Measurements from ENCODE around the gene HHATL. TPM values are rescaled to one million over a fixed set of nuclear protein-coding genes. Genes with fewer than 3 reads are reported as not detected.

Gene HHATL
- total RNA-seq, 4 donors from 2014 or later: 3.5 TPM; not detected in 3

DNA sequence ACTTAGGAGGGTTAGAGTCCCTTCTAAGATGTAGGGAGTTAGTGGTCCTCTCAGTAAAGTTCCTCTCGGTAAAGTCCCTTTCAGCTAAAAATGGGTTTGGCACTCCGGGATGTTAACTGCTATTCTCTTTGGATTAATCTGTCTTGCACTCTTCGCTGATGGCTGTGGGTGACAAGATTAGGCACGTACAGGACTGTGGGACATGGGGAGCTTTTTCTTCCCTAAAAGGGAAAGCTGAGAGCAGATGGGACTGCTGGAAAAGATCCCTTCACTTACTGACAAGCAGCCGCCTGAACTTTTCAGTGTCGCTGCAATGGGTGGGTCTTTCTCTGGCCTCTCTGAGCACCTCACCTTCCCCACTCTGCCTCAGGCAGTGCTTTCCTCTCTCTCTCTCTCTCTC lies 16.4 kb upstream of the HHATL start:
- Histone ChIP-seq H3K4me1 (no peaks in the 10 kb centered on the region), H3K9me3 (no peaks in the 10 kb centered on the region), H3K36me3 (no peaks in the 10 kb centered on the region), H3K27me3 (no peaks in the 10 kb centered on the region), H3K4me3 (no peak overlapping the region), H3K27ac (no peak overlapping the region)
- no peak for DNase-seq (ENCODE audit: low spot score in 2 of 2)
- TF ChIP-seq POLR2A (IDR thresholded peaks at IDR 0.05) (no peak), CTCF (IDR thresholded peaks at IDR 0.05) (no peak), EP300 (IDR thresholded peaks at IDR 0.05) (no peak)
- WGBS, 2 donors: 70 to 78% methylated on average over 6 of the region's 6 CpGs

DNA sequence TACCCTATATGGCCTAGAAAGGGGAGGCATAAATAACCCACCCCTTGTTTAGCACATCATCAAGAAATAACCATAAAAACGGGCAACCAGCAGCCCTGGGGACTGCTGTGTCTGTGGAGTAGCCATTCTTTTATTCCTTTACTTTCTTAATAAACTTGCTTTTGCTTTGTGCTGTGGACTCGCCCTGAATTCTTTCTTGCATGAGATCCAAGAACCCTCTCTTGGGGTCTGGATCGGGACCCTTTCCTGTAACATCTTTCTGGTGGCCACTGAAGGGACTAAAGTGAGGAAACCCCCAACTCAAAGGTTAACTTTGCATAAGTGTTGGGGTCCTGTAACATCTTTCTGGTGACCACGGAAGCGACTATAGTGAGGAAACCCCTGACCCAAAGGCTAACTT lies 15.7 kb upstream of the HHATL start:
- H3K4me1 ChIP-seq: no peaks in the 10 kb centered on the region
- H3K36me3 ChIP-seq: no peaks in the 10 kb centered on the region
- 78 to 81% methylated on average over 5 of the region's 5 CpGs for WGBS, 2 donors
- no peaks in the 10 kb centered on the region for H3K27me3 ChIP-seq
- H3K9me3 ChIP-seq: no peaks in the 10 kb centered on the region
- H3K27ac ChIP-seq: no peak overlapping the region
- DNase-seq (ENCODE audit: low spot score in 2 of 2): no peak
- no peak overlapping the region for H3K4me3 ChIP-seq
- TF ChIP-seq EP300 (IDR thresholded peaks at IDR 0.05) (no peak), CTCF (IDR thresholded peaks at IDR 0.05) (no peak), POLR2A (IDR thresholded peaks at IDR 0.05) (no peak)

- 84 to 88% methylated on average over 6 of the region's 6 CpGs for WGBS, 2 donors
- no peak overlapping the region for H3K4me3 ChIP-seq
- TF ChIP-seq POLR2A (IDR thresholded peaks at IDR 0.05): no peak
- TF ChIP-seq CTCF (IDR thresholded peaks at IDR 0.05): no peak
These were observed 14.7 kb upstream of the HHATL start for GRCh38 chr3:42717306-42717705.

GRCh38 chr3:42714171-42714852 lies 11.7 kb upstream of the HHATL start:
- Histone ChIP-seq H3K9me3 (no peaks in the 10 kb centered on the region), H3K4me1 (no peaks in the 10 kb centered on the region), H3K27me3 (no peaks in the 10 kb centered on the region), H3K36me3 (no peaks in the 10 kb centered on the region), H3K27ac (no peak overlapping the region), H3K4me3 (no peak overlapping the region)
- no peak for TF ChIP-seq CTCF (IDR thresholded peaks at IDR 0.05)
- TF ChIP-seq POLR2A (IDR thresholded peaks at IDR 0.05): no peak
- no peak for TF ChIP-seq EP300 (IDR thresholded peaks at IDR 0.05)
- no peak for DNase-seq (ENCODE audit: low spot score in 2 of 2)
- 82 to 89% methylated on average over 4 of the region's 4 CpGs for WGBS, 2 donors

More at GRCh38 chr3:42717306-42717705, 14.7 kb upstream of the HHATL start:
- H3K27me3 ChIP-seq: no peaks in the 10 kb centered on the region
- H3K36me3 ChIP-seq: no peaks in the 10 kb centered on the region
- no peak for DNase-seq (ENCODE audit: low spot score in 2 of 2)
- no peaks in the 10 kb centered on the region for H3K9me3 ChIP-seq
- no peak overlapping the region for H3K27ac ChIP-seq
- H3K4me1 ChIP-seq: no peaks in the 10 kb centered on the region

DNA sequence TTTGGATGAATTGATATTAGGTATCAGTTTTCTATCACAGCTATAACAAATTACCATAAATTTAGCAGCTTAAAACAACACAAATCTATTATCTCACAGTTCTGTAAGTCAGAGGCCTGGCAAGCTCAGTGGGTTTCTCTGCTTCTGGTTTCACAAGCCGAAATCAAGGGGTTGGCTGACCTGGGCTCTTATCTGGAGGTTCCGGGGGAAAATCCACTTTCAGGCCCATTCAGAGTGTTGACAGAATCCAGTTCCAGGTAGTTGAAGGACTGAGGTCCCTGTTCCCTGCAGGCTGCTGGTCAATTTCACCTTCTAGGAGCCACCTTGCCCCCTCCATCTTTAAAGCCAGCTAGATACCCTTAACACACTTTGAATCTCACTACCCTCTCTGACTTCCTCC lies 11.1 kb upstream of the HHATL start:
- 82 to 95% methylated on average over 2 of the region's 2 CpGs for WGBS, 2 donors
- Histone ChIP-seq H3K27ac (no peak overlapping the region), H3K4me3 (no peak overlapping the region), H3K36me3 (no peaks in the 10 kb centered on the region), H3K27me3 (no peaks in the 10 kb centered on the region), H3K9me3 (no peaks in the 10 kb centered on the region), H3K4me1 (no peaks in the 10 kb centered on the region)
- no peak for DNase-seq (ENCODE audit: low spot score in 2 of 2)
- TF ChIP-seq EP300 (IDR thresholded peaks at IDR 0.05) (no peak), CTCF (IDR thresholded peaks at IDR 0.05) (no peak), POLR2A (IDR thresholded peaks at IDR 0.05) (no peak)

All from tibial nerve (tissue), 4 donors.